Measurements from ENCODE around the gene KDM2B.

DNA sequence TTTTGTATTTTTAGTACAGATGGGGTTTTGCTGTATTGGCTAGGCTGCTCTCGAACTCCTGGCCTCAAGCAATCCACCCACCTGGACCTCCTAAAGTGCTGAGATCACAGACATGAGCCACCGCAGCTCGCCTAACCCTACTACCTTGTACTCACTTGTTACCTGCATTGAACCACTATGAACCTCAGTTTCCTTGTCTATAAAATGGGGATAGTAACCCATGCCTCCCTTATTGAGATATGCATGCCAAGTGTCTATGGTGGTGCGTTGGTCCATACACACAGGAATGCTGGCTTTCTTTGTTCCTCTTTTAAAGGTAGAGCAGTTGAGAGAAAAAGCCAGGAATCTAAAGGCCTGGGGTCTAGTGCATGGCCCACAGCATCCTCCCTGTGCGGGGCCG is 40.9 kb downstream of the KDM2B start:
- TF ChIP-seq CREB1 (CRISPR knock-in tag; IDR thresholded peaks at IDR 0.05; ENCODE audit: low read depth) (no peak), EZH2 (IDR thresholded peaks at IDR 0.05; ENCODE audit: low read depth, unreplicated experiment) (no peak), ZNF114 (CRISPR knock-in tag; IDR thresholded peaks at IDR 0.05) (no peak), POLR2AphosphoS5 (IDR thresholded peaks at IDR 0.05; ENCODE audit: low read depth) (no peak), EZH2phosphoT487 (IDR thresholded peaks at IDR 0.05; ENCODE audit: unreplicated experiment) (no peak), NANOG (IDR thresholded peaks at IDR 0.05; ENCODE audit: borderline replicate concordance) (no peak), STAT1 (IDR thresholded peaks at IDR 0.05; ENCODE audit: unreplicated experiment) (no peak), JUNB (IDR thresholded peaks at IDR 0.05; ENCODE audit: unreplicated experiment) (no peak), ETS1 (IDR thresholded peaks at IDR 0.05) (no peak), ZNF331 (CRISPR knock-in tag; IDR thresholded peaks at IDR 0.05; ENCODE audit: low read depth) (no peak)
- TF ChIP-seq, protein P1, sequence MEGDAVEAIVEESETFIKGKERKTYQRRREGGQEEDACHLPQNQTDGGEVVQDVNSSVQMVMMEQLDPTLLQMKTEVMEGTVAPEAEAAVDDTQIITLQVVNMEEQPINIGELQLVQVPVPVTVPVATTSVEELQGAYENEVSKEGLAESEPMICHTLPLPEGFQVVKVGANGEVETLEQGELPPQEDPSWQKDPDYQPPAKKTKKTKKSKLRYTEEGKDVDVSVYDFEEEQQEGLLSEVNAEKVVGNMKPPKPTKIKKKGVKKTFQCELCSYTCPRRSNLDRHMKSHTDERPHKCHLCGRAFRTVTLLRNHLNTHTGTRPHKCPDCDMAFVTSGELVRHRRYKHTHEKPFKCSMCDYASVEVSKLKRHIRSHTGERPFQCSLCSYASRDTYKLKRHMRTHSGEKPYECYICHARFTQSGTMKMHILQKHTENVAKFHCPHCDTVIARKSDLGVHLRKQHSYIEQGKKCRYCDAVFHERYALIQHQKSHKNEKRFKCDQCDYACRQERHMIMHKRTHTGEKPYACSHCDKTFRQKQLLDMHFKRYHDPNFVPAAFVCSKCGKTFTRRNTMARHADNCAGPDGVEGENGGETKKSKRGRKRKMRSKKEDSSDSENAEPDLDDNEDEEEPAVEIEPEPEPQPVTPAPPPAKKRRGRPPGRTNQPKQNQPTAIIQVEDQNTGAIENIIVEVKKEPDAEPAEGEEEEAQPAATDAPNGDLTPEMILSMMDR (conservative IDR thresholded peaks at IDR 0.05; ENCODE audit: low read depth in 2 of 2): no peak
- TF ChIP-seq, protein P2, sequence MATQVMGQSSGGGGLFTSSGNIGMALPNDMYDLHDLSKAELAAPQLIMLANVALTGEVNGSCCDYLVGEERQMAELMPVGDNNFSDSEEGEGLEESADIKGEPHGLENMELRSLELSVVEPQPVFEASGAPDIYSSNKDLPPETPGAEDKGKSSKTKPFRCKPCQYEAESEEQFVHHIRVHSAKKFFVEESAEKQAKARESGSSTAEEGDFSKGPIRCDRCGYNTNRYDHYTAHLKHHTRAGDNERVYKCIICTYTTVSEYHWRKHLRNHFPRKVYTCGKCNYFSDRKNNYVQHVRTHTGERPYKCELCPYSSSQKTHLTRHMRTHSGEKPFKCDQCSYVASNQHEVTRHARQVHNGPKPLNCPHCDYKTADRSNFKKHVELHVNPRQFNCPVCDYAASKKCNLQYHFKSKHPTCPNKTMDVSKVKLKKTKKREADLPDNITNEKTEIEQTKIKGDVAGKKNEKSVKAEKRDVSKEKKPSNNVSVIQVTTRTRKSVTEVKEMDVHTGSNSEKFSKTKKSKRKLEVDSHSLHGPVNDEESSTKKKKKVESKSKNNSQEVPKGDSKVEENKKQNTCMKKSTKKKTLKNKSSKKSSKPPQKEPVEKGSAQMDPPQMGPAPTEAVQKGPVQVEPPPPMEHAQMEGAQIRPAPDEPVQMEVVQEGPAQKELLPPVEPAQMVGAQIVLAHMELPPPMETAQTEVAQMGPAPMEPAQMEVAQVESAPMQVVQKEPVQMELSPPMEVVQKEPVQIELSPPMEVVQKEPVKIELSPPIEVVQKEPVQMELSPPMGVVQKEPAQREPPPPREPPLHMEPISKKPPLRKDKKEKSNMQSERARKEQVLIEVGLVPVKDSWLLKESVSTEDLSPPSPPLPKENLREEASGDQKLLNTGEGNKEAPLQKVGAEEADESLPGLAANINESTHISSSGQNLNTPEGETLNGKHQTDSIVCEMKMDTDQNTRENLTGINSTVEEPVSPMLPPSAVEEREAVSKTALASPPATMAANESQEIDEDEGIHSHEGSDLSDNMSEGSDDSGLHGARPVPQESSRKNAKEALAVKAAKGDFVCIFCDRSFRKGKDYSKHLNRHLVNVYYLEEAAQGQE (IDR thresholded peaks at IDR 0.05; ENCODE audit: unreplicated experiment): no peak
- TF ChIP-seq, protein P3, sequence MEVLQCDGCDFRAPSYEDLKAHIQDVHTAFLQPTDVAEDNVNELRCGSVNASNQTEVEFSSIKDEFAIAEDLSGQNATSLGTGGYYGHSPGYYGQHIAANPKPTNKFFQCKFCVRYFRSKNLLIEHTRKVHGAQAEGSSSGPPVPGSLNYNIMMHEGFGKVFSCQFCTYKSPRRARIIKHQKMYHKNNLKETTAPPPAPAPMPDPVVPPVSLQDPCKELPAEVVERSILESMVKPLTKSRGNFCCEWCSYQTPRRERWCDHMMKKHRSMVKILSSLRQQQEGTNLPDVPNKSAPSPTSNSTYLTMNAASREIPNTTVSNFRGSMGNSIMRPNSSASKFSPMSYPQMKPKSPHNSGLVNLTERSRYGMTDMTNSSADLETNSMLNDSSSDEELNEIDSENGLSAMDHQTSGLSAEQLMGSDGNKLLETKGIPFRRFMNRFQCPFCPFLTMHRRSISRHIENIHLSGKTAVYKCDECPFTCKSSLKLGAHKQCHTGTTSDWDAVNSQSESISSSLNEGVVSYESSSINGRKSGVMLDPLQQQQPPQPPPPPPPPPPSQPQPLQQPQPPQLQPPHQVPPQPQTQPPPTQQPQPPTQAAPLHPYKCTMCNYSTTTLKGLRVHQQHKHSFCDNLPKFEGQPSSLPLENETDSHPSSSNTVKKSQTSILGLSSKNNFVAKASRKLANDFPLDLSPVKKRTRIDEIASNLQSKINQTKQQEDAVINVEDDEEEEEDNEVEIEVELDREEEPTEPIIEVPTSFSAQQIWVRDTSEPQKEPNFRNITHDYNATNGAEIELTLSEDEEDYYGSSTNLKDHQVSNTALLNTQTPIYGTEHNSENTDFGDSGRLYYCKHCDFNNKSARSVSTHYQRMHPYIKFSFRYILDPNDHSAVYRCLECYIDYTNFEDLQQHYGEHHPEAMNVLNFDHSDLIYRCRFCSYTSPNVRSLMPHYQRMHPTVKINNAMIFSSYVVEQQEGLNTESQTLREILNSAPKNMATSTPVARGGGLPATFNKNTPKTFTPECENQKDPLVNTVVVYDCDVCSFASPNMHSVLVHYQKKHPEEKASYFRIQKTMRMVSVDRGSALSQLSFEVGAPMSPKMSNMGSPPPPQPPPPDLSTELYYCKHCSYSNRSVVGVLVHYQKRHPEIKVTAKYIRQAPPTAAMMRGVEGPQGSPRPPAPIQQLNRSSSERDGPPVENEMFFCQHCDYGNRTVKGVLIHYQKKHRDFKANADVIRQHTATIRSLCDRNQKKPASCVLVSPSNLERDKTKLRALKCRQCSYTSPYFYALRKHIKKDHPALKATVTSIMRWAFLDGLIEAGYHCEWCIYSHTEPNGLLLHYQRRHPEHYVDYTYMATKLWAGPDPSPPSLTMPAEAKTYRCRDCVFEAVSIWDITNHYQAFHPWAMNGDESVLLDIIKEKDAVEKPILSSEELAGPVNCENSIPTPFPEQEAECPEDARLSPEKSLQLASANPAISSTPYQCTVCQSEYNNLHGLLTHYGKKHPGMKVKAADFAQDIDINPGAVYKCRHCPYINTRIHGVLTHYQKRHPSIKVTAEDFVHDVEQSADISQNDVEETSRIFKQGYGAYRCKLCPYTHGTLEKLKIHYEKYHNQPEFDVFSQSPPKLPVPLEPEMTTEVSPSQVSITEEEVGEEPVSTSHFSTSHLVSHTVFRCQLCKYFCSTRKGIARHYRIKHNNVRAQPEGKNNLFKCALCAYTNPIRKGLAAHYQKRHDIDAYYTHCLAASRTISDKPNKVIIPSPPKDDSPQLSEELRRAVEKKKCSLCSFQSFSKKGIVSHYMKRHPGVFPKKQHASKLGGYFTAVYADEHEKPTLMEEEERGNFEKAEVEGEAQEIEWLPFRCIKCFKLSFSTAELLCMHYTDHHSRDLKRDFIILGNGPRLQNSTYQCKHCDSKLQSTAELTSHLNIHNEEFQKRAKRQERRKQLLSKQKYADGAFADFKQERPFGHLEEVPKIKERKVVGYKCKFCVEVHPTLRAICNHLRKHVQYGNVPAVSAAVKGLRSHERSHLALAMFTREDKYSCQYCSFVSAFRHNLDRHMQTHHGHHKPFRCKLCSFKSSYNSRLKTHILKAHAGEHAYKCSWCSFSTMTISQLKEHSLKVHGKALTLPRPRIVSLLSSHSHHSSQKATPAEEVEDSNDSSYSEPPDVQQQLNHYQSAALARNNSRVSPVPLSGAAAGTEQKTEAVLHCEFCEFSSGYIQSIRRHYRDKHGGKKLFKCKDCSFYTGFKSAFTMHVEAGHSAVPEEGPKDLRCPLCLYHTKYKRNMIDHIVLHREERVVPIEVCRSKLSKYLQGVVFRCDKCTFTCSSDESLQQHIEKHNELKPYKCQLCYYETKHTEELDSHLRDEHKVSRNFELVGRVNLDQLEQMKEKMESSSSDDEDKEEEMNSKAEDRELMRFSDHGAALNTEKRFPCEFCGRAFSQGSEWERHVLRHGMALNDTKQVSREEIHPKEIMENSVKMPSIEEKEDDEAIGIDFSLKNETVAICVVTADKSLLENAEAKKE (CRISPR knock-in tag; IDR thresholded peaks at IDR 0.05): no peak

Data from GM23338 (cell line).